ENCODE measurements around the gene STRN4.

Gene STRN4

GRCh38 chr19:46691104-46691503 lies 55.1 kb downstream of the STRN4 start:
- H3K4me3 ChIP-seq (replicated peaks; ENCODE audit: insufficient read depth, low read length), result no peak overlapping the region
- no peak overlapping the region for H3K27ac ChIP-seq (replicated peaks)
- no peak for DNase-seq (ENCODE audit: low read depth in 1 of 2, low spot score in 1 of 2)
- no peaks in the 10 kb centered on the region for H3K27me3 ChIP-seq (ENCODE audit: insufficient read depth, poor library complexity, severe bottlenecking)
- no peak for TF ChIP-seq CTCF (IDR thresholded peaks at IDR 0.05; ENCODE audit: insufficient read depth, low read length)
- TF ChIP-seq REST (IDR thresholded peaks at IDR 0.05; ENCODE audit: insufficient replicate concordance, low read depth), result no peak
- no peak for TF ChIP-seq POLR2AphosphoS5 (IDR thresholded peaks at IDR 0.05; ENCODE audit: low read depth)
- no peak for TF ChIP-seq GABPA (IDR thresholded peaks at IDR 0.05; ENCODE audit: low read depth)
- no peak for TF ChIP-seq SPI1 (IDR thresholded peaks at IDR 0.05; ENCODE audit: borderline replicate concordance, low read depth)

GRCh38 chr19:46689358-46689757 lies 56.9 kb downstream of the STRN4 start:
- H3K4me3 ChIP-seq (replicated peaks; ENCODE audit: insufficient read depth, low read length), result no peak overlapping the region
- no peak for DNase-seq (ENCODE audit: low read depth in 1 of 2, low spot score in 1 of 2)
- TF ChIP-seq CTCF (IDR thresholded peaks at IDR 0.05; ENCODE audit: insufficient read depth, low read length) (no peak), GABPA (IDR thresholded peaks at IDR 0.05; ENCODE audit: low read depth) (no peak), POLR2AphosphoS5 (IDR thresholded peaks at IDR 0.05; ENCODE audit: low read depth) (no peak), SPI1 (IDR thresholded peaks at IDR 0.05; ENCODE audit: borderline replicate concordance, low read depth) (no peak), REST (IDR thresholded peaks at IDR 0.05; ENCODE audit: insufficient replicate concordance, low read depth) (no peak)

GRCh38 chr19:46687438-46688145 lies 58.7 kb downstream of the STRN4 start:
- Histone ChIP-seq H3K4me3 (replicated peaks; ENCODE audit: insufficient read depth, low read length) (no peak overlapping the region), H3K27ac (replicated peaks) (no peak overlapping the region)
- TF ChIP-seq SPI1 (IDR thresholded peaks at IDR 0.05; ENCODE audit: borderline replicate concordance, low read depth) (no peak), CTCF (IDR thresholded peaks at IDR 0.05; ENCODE audit: insufficient read depth, low read length) (no peak), GABPA (IDR thresholded peaks at IDR 0.05; ENCODE audit: low read depth) (no peak), REST (IDR thresholded peaks at IDR 0.05; ENCODE audit: insufficient replicate concordance, low read depth) (no peak), POLR2AphosphoS5 (IDR thresholded peaks at IDR 0.05; ENCODE audit: low read depth) (no peak)

More at GRCh38 chr19:46689358-46689757, 56.9 kb downstream of the STRN4 start:
- Histone ChIP-seq H3K27me3 (ENCODE audit: insufficient read depth, poor library complexity, severe bottlenecking) (no peaks in the 10 kb centered on the region), H3K27ac (replicated peaks) (no peak overlapping the region)

More at GRCh38 chr19:46687438-46688145, 58.7 kb downstream of the STRN4 start:
- no peaks in the 10 kb centered on the region for H3K27me3 ChIP-seq (ENCODE audit: insufficient read depth, poor library complexity, severe bottlenecking)
- no peak for DNase-seq (ENCODE audit: low read depth in 1 of 2, low spot score in 1 of 2)
